GM12865 (cell line): Measurements from ENCODE around the gene SERPINA4.

Experiments
- DNase-seq: peaks from one replicate; pipeline ENCODE4 v3.0.0; 2010; ENCODE audit warnings: low read depth
- H3K4me3 ChIP-seq: 2 replicates; pipeline ENCODE4 v1.5.1; 2011; ENCODE audit warnings: mild to moderate bottlenecking, low read depth, low read length, control low read depth
- CTCF ChIP-seq: IDR thresholded peaks from 2 replicates; pipeline ENCODE4 v1.5.1; 2011; ENCODE audit warnings: low read length, control low read depth, low read depth, inconsistent platforms; ENCODE audit not compliant: insufficient read depth; ENCODE audit errors: missing control alignments

The SERPINA4 gene

GRCh38 chr14:94595912-94596311, 34.7 kb downstream of the SERPINA4 start:
- no peak for DNase-seq
- no peak for TF ChIP-seq CTCF
- H3K4me3 ChIP-seq = no peak overlapping the region

DNA sequence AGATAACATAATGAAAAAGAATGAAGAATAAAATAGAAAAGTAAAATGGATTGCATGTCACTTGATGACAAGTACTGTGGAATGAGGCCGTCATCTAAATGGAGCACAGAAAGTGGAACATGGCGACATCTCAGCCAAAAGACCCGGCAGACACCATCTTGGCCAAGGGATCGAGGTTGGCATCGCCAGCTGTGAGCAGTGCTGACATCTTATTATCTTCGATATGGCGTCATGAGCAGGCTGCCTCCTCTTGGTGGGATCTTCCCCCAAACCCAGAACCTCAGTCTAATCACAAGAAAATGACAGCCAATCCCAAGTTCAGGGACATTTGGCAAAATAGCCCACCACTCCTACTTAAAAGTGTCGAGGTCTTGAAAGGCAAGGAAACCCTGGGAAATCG, 35.1 kb downstream of the SERPINA4 start:
- no peak overlapping the region for H3K4me3 ChIP-seq
- TF ChIP-seq CTCF = no peak

GRCh38 chr14:94597788-94598187, 36.5 kb downstream of the SERPINA4 start:
- no peak for TF ChIP-seq CTCF
- no peak overlapping the region for H3K4me3 ChIP-seq
- no peak for DNase-seq

More for the DNA sequence above, 35.1 kb downstream of the SERPINA4 start:
- DNase-seq = no peak

- DNase-seq = no peak
- H3K4me3 ChIP-seq = no peak overlapping the region
- no peak for TF ChIP-seq CTCF
Observed at GRCh38 chr14:94598506-94598815, 37.2 kb downstream of the SERPINA4 start.

GRCh38 chr14:94598816-94599655, 37.8 kb downstream of the SERPINA4 start:
- TF ChIP-seq CTCF = no peak
- DNase-seq = no peak
- no peak overlapping the region for H3K4me3 ChIP-seq

DNA sequence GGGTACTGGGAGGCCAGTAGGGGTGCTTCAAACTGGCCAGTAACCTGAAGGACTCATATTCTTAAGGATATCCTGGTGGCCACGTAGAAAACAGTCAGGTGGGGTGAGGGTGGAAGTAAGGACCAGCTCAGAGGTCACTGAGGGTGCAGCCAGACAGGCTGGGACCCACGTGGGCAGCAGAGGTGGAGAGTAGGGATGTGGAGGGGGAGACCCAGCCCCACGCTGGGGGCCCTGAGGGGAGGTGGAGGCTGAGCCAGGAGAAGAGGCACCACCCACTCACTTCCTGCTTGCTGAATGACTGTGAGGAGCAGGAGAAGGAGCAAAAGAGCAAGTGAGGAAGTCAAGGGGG, 38.4 kb downstream of the SERPINA4 start:
- no peak overlapping the region for H3K4me3 ChIP-seq
- TF ChIP-seq CTCF = no peak
- DNase-seq = no peak

- no peak for TF ChIP-seq CTCF
- H3K4me3 ChIP-seq = no peak overlapping the region
- no peak for DNase-seq
Observed at GRCh38 chr14:94600148-94600545, 38.9 kb downstream of the SERPINA4 start.
